Adipocyte (in vitro differentiated cells): ENCODE results near the gene HTR2A.

Experiments
- DNase-seq: peaks from one replicate; pipeline ENCODE4 v3.0.0-alpha.2; 2015; ENCODE audit warnings: low read depth
- H3K27me3 ChIP-seq: replicated peaks from 2 replicates; pipeline ENCODE4 v1.7.0; 2013; ENCODE audit warnings: mild to moderate bottlenecking, low read length, moderate library complexity; ENCODE audit not compliant: control insufficient read depth, insufficient read depth
- H3K36me3 ChIP-seq: 2 replicates; pipeline ENCODE4 v1.7.0; 2013; ENCODE audit warnings: low read length, mild to moderate bottlenecking, moderate library complexity; ENCODE audit not compliant: control insufficient read depth, insufficient read depth, severe bottlenecking
- H3K4me1 ChIP-seq: 2 replicates; pipeline ENCODE4 v1.7.0; 2013; ENCODE audit warnings: mild to moderate bottlenecking, low read length, moderate library complexity; ENCODE audit not compliant: control insufficient read depth, insufficient read depth
- H3K4me3 ChIP-seq: 2 replicates; pipeline ENCODE4 v1.7.0; 2013; ENCODE audit warnings: mild to moderate bottlenecking, low read length, moderate library complexity
- H3K9ac ChIP-seq: 2 replicates; pipeline ENCODE4 v1.7.0; 2013; ENCODE audit warnings: mild to moderate bottlenecking, low read length, moderate library complexity
- H3K9me3 ChIP-seq: 2 replicates; pipeline ENCODE4 v1.7.0; 2013; ENCODE audit warnings: mild to moderate bottlenecking, low read length, moderate library complexity; ENCODE audit not compliant: control insufficient read depth

The HTR2A gene

GRCh38 chr13:46782691-46783090, 114.2 kb downstream of the HTR2A start:
- no peak overlapping the region for H3K4me3 ChIP-seq
- H3K9me3 ChIP-seq = no peaks in the 10 kb centered on the region
- H3K36me3 ChIP-seq = peaks cover 81% of the 10 kb centered on the region
- H3K27me3 ChIP-seq = no peaks in the 10 kb centered on the region
- DNase-seq = no peak
- no peak overlapping the region for H3K9ac ChIP-seq
- peaks cover 22% of the 10 kb centered on the region for H3K4me1 ChIP-seq

DNA sequence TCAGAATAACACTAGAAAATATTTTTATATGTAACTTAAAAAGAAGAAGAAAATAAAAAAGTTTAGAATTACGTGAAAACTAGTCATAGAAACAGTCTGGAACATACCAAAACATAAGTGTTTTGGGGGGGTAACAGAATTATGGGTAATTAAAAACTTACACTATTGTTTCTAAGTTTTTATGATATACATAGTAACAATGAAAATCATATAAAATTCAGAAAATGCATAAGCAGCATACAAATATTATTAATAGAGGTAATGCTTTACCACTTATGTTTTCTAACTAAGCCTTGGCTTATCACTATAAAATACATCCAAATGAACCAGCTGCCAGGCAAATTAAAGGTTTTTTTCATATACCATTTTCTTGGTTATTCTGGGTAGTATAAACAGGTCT, 114.8 kb downstream of the HTR2A start:
- Histone ChIP-seq H3K4me1 (peaks cover 22% of the 10 kb centered on the region), H3K27me3 (no peaks in the 10 kb centered on the region), H3K36me3 (peaks cover 86% of the 10 kb centered on the region), H3K9me3 (no peaks in the 10 kb centered on the region), H3K4me3 (no peak overlapping the region), H3K9ac (no peak overlapping the region)
- DNase-seq = no peak
